Lung (tissue), 12 donors: ENCODE data around the gene PTPRD. TPM values are rescaled to one million over a fixed set of nuclear protein-coding genes. Genes with fewer than 3 reads are reported as not detected.

Source experiments
- ATAC-seq: fragments of 200-7000 bp; cut with Tn5 transposase; one replicate; pipeline ENCODE4 v1.9.1; 2020; ENCODE audit warnings: moderate number of reproducible peaks; ENCODE audit not compliant: insufficient read depth, low FRiP score
- DNase-seq, 3 donors: peaks; one replicate each; pipeline ENCODE4 v3.0.0-alpha.2; 2013 to 2017
- H3K27ac ChIP-seq, 2 donors: one replicate each; pipeline ENCODE4 v1.5.1; 2013; ENCODE audit warnings: mild to moderate bottlenecking in 2 of 2, moderate library complexity in 2 of 2, control low read depth in 1 of 2, inconsistent platforms in 1 of 2, low read depth in 1 of 2, low read length in 1 of 2
- H3K27me3 ChIP-seq, 3 donors: one replicate each; pipeline ENCODE4 v1.5.1; 2013; ENCODE audit warnings: low read length in 2 of 3; ENCODE audit not compliant: control insufficient read depth in 3 of 3, insufficient read depth in 3 of 3
- H3K36me3 ChIP-seq, 4 donors: one replicate each; pipeline ENCODE4 v1.5.1; 2013; ENCODE audit warnings: low read length in 4 of 4, mild to moderate bottlenecking in 1 of 4, moderate library complexity in 1 of 4; ENCODE audit not compliant: control insufficient read depth in 4 of 4, insufficient read depth in 4 of 4
- H3K4me1 ChIP-seq, 5 donors: one replicate each; pipeline ENCODE4 v1.5.1; 2013; ENCODE audit warnings: low read length in 5 of 5, mild to moderate bottlenecking in 2 of 5, moderate library complexity in 1 of 5; ENCODE audit not compliant: control insufficient read depth in 5 of 5, insufficient read depth in 5 of 5
- H3K4me3 ChIP-seq: one replicate; pipeline ENCODE4 v1.5.1; 2013; ENCODE audit warnings: mild to moderate bottlenecking, control low read depth, moderate library complexity
- H3K9ac ChIP-seq, 2 donors: one replicate each; pipeline ENCODE4 v1.5.1; 2013; ENCODE audit warnings: low read length in 2 of 2, control low read depth in 1 of 2; ENCODE audit not compliant: insufficient read depth in 1 of 2
- H3K9me3 ChIP-seq, 4 donors: one replicate each; pipeline ENCODE4 v1.5.1; 2013; ENCODE audit warnings: low read length in 3 of 4, mild to moderate bottlenecking in 1 of 4, moderate library complexity in 1 of 4; ENCODE audit not compliant: control insufficient read depth in 4 of 4, insufficient read depth in 3 of 4
- CTCF ChIP-seq: IDR thresholded peaks from 2 replicates; pipeline ENCODE4 v1.5.1; 2012; ENCODE audit warnings: mild to moderate bottlenecking; ENCODE audit errors: control extremely low read depth, extremely low read depth
- WGBS, 2 donors: extraction: QIAGEN DNeasy Blood & Tissue Kit; methylation state at CpG; one replicate each; pipeline ENCODE4 v1.1.7; 2013; 5-methylcytosine and 5-hydroxymethylcytosine counted together
- polyA plus RNA-seq, 2 donors: library from polyadenylated mRNA; stranded (reverse); fragments of 200-250 nt; gene quantifications; one replicate each; pipeline ENCODE4 v1.2.1, GENCODE V29; 2013
- total RNA-seq, 2 donors: library from RNA; depleted of rRNA in 1 of 2; stranded (reverse); fragments of >200 nt in 1 of 2; gene quantifications; one replicate each; pipeline ENCODE4 v1.2.1, GENCODE V29; 2014 to 2021
- donor health status: control.
- donor health status: control.
- donor health status: Bipolar disorder and iron deficiency.
- donor health status: healthy.
- donor health status: DM: yes; HTN: yes; CAD: no.

The PTPRD gene
- total and polyA plus RNA-seq, 4 donors: 1.9 to 145 (median 13.7) TPM

- H3K27ac ChIP-seq: no peak overlapping the region
- peaks cover 0 to 14% (median 4%) of the 10 kb centered on the region in 4 donors for H3K36me3 ChIP-seq
- H3K9ac ChIP-seq: no peak overlapping the region
- WGBS, 2 donors: 89 to 95% methylated on average over 3 of the region's 3 CpGs
- DNase-seq: no peak
- no peak for TF ChIP-seq CTCF
- H3K9me3 ChIP-seq: peaks cover 0 to 2% (median 1%) of the 10 kb centered on the region in 4 donors
- H3K4me3 ChIP-seq: no peak overlapping the region
- no peak for ATAC-seq
- H3K4me1 ChIP-seq: no peaks in the 10 kb centered on the region
- H3K27me3 ChIP-seq: no peaks in the 10 kb centered on the region
These were observed 2135.4 kb downstream of the PTPRD start for GRCh38 chr9:8477450-8477849.

GRCh38 chr9:8474937-8475336 is 2137.9 kb downstream of the PTPRD start:
- ATAC-seq: no peak
- WGBS, 2 donors: 93 to 97% methylated on average over 1 of the region's 1 CpG
- H3K4me1 ChIP-seq: no peaks in the 10 kb centered on the region
- TF ChIP-seq CTCF: no peak
- no peak overlapping the region for H3K4me3 ChIP-seq
- no peak overlapping the region for H3K27ac ChIP-seq
- peaks cover 0 to 2% (median 1%) of the 10 kb centered on the region in 4 donors for H3K9me3 ChIP-seq
- DNase-seq: no peak
- peaks cover 0 to 18% (median 9%) of the 10 kb centered on the region in 4 donors for H3K36me3 ChIP-seq
- H3K27me3 ChIP-seq: no peaks in the 10 kb centered on the region
- H3K9ac ChIP-seq: no peak overlapping the region

DNA sequence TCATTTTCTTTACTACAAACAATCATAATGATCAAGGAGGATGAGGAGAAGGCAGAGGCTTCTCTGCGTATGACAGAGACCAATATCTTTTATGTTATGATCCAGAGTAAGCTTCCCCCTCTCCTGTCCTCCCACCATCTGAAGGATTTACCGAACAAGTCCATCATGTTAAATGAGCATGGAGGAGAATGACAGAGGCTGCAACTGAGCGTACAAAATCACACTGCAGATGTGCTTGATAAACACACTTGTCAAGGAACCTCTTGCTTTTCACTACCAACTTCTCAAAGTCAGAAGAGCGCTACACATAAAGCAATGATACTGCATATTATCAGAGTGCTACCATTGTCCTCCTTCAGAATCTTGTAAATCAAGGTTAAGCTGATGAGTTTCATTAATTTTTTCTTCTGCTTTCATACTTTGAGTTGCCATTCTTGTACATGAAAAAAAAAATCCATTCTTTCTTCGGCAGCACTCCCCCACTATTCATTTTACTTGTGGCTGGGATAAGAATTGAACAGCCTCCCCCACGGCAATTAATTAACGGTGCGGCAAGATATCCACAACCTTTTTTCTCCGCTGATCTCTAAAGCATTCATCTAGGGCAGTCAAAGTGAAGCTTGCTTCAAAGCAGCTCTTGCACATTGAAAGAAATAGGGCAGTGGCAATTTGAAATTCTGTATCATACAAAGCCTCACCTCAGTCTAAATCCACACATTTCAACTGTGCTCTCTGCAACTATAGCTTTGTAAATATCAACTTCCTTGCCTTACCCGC is 2139.4 kb downstream of the PTPRD start:
- peaks cover 0 to 18% (median 9%) of the 10 kb centered on the region in 4 donors for H3K36me3 ChIP-seq
- H3K4me3 ChIP-seq: no peak overlapping the region
- no peak for TF ChIP-seq CTCF
- 96% methylated on average over 10 of the region's 10 CpGs for WGBS, 2 donors
- H3K27ac ChIP-seq: no peak overlapping the region
- H3K9me3 ChIP-seq: peaks cover 0 to 2% (median 1%) of the 10 kb centered on the region in 4 donors
- no peak overlapping the region for H3K9ac ChIP-seq
- H3K4me1 ChIP-seq: no peaks in the 10 kb centered on the region
- H3K27me3 ChIP-seq: no peaks in the 10 kb centered on the region
- DNase-seq (no peak), ATAC-seq (no peak)
